Dermis blood vessel endothelial cell (primary cell): ENCODE results near the gene PTPN1. TPM values are rescaled to one million over a fixed set of nuclear protein-coding genes. Genes with fewer than 3 reads are reported as not detected.

ENCODE experiments used
- DNase-seq: peaks from one replicate; pipeline ENCODE4 v3.0.0; 2010
- total RNA-seq: library from RNA; depleted of rRNA; stranded (reverse); fragments of >200 nt; gene quantifications from 2 replicates; pipeline ENCODE4 v1.2.3, GENCODE V29; 2014

The PTPN1 gene
- total RNA-seq, 1 donor from 2014 or later = 28.8 TPM

DNA sequence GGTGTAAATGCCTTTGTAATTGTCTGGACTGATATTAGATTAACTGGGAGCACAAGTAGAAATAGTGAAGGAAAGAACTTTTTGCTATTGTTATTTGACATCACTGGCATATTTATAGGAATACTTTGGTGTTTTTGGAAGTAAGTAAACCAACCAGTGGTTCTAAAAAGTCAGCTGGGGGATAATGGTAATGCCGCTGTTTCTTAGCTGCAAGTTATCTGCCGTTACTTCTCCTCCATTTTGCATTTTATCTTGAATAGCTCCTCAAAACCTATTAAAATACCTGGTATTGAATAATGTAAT lies 3.8 kb downstream of the PTPN1 start:
- DNase-seq = no peak

DNA sequence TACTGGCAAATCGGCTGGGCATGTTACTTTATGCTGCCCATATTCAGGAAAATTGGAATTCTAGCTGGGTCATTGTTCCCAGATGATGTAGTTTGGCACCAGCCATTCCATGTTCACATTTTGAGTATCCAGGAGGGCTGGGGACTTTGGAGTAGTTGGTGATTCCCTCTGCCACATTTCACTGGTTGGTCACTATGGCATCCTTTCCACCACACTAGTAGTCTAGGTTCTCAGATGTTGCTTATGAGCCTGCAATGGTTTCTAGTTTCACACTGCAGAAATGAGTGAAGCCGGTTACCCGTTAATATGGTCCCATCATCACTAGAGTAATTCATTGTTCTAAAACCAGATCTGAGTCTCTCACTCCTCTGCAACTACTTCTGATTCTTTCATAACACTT lies 4.6 kb downstream of the PTPN1 start:
- no peak for DNase-seq

DNA sequence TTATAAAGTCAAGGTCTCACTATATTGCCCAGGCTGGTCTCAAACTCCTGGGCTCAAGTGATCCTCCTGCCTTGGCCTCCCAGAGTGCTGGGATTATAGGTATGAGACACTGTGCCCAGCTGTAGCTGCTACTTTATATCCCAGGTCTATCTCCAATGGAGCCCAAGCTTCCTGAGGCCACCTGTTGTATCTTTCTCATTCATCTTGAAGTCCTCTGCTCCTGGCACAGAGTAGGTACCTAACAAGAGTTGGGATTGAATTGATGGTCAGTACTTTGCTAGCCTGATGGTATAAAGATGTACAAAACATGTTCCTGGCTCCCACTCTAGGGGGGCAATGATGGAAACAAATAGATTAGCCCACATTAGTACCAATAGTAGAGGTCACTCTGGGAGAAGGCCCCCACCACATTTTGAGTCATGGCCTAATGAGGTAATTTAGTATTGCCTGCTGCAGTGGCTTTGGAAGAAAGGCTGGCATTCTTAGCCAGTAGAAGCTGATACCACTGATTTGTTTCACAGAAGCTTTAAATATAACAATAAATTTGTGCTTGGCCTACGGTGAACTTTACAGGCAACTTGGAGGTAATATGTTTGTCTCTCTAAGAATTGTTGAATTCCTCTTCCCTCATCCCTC lies 5.4 kb downstream of the PTPN1 start:
- no peak for DNase-seq

DNA sequence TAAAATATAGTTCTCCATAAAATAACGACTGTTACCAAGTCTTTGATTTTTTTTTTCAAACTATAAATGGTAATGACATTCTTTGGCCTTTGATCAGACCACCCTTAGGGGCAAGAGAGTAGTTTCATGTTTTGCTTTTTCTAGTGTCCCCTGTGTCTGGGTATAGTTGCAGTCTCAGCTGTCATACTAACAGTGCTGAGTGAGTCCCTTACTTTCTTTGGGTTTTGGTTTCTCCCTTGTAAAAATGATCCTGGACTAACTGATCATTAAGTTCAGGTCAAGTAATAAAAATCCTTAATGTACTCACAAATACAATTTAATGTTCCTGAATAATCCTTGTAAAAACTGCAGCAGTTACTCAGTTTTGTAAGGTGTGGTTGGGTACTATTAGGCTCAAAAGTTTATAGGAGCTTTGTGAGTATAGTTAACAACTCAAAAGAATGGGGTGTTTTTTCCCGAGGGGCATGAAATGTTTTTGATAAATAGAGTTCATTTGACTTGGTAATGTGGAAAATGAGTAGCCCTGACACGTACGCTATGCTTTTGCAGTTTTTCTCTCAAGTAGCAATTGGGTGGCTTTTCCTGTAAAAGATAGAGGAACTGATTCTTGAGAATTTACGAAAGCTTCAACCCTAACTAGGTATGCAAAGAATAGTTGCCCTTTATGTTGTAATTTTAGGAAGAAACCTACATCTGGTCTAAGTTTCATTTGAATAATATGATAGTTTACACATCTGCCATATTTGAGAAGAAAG lies 6.2 kb downstream of the PTPN1 start:
- DNase-seq = no peak

DNA sequence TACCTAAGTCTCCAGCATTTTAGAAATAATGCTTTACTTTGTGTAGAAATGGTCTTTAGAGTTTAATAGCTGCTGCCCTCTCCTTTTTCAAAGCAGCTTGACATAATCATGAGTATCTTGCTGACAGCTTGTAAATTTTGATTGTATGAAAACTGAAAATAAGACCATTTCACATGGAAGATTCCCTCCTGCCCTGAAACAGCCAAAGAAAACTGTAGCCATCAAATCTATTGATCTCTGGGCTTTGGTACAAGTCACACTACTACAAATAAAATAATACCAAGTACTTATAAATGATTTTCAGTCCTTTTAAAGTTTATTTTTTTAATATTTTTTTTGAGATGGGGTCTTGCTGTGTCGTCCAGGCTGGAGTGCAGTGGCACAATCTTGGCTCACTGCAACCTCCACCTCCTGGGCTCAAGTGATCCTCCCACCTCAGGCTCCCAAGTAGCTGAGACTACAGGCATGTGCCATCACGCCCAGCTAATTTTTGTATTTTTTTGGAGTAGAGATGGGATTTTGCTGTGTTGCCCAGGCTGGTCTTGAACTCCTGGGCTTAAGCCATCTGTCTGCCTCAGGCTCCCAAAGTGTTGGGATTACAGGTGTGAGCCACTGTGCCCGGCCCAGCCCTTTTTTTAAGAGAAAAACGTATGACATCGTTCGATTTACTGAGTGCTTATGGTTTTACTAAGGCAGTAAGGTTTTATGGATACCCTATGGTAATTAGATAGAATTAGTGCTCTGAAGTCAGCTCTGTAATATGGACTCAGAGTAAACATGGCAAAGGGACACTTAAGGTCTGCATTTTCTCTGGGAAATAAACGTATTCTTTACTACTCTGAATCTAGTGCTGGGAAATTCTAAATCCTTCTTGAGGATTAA lies 7.0 kb downstream of the PTPN1 start:
- DNase-seq = no peak

DNA sequence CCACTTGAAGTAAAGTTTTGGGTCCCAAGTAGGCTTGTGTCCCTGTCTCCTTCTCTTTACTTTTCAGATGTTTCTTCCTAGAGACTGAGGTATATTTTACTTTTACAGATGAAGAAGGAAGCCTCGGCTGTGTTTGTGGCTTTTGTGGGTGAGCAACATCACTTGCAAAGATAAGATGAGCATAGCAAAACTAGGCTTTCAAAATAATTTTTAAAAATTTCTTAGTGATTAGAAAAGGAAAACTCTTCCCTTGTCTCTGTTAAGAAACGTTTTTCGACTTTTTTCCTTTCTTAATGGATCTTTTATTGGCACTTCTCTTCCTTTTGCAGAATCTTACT lies 7.6 kb downstream of the PTPN1 start:
- no peak for DNase-seq

DNA sequence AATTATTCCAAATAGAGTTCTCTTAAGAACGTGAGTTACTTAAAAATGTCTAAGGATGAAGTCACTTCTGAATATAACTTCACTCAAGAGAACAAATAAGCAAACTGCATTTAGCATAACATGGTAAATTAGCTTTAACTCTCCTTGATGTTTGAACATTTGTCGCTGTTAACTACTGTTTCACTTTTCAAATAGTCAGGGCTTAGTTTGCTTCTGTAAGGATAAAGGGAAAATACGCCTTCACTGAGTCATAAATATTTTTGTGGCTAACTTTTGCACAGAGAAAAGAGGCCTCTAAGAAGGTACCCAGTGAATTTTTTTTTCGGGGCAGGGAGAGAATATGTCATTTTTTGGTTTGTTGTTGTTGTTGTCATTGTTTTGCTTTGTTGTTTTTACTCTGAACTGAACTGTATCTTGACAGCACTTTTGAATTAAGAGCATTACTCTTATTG lies 8.1 kb downstream of the PTPN1 start:
- no peak for DNase-seq

DNA sequence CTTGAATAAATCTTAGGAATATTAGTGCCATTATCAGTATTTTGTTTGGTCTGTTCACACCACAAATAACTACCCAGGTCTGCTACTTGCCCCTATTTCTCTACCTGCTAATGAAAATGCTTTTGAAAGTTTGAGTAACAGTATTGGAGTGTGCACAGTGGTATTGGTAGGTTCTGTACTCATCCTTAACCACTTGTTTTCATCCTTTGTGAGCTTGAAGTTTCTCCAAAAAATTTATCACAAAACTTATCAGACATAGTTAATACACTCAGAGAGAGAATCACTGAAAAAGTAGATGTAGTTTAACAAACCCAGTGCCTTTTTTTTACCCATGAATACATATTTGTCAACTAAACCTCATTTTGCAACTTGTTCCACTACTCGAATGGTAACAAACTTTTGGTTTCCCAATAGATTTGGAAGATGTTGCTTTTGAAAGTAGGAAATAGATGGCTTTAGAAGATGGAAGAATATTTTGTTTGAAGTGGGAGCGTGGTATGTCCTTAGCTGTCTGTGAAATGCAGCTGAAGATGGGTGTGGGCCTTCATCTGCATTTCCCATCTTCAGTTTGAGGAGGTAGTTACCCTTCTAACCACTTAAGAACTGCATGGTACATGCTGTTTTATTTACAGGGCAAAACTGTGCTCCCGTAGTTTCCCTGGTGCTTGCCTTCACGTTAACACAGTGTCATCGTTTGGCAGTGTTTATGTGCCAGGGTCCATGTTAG lies 9.0 kb downstream of the PTPN1 start:
- no peak for DNase-seq

DNA sequence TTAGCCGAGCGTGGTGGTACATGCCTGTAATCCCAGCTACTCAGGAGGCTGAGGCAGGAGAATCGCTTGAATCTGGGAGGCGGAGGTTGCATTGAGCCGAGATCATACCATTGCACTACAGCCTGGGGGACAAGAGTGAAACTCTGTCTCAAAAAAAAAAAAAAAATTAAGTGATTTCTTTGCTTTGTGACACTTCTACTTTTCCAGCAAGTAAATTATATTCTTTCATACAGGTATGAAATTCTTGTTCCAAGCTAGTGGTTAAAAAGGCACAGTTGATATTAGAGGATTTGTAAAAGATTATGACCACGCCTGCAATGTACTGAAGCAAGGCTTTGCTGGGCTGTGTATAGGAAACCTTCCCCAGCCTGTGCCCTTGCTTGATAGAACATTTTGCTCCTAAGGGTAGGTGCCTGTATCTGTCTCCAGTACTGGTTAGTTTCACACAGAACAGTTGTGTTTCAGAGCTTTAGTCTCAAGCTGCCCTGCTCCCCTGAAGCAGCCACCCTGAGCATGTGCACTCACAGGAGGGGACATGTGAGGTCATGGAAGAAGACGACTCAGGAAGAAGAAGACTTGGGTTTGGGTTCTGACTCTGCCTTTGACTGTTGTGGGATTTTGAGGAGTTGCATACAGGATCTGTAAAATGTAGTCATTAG lies 10.2 kb downstream of the PTPN1 start:
- no peak for DNase-seq

DNA sequence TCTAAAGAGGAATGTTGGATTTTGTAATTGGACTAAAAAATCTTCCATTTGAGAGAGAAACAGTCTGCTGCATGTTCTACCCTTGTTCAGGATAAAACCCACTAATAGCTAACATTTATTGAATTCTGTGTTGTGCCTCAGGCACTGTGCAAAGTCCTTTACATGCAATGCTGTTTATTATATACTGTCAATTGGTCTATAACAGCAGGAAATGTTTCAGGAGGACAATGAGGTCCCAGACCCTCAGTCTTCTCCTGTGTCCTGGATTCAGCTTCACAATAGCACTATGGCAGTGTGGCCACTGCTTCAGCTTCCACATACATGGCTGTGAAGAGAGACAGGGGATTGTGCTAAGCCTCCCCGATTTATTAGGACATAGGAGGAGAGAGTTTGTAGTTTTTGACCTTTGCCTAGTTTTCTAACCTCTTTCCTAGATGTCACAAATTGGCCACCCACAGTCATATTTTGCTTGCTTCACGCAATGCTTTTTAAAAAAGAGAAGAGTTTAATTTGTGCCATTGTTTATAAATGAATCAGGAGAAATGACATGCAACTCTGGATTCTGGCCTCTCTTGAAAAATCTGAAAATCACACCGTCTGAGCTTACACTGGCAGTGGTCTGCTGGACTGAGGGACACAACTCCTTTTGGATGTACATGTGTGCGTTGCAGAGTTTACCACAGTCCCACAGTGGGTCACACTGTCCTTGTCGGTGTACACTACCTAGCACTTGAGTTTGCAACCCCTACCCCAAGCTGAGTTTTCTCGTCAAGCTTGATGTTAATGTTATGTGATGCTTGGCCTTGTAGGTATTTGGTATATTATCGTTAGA lies 11.3 kb downstream of the PTPN1 start:
- no peak for DNase-seq

DNA sequence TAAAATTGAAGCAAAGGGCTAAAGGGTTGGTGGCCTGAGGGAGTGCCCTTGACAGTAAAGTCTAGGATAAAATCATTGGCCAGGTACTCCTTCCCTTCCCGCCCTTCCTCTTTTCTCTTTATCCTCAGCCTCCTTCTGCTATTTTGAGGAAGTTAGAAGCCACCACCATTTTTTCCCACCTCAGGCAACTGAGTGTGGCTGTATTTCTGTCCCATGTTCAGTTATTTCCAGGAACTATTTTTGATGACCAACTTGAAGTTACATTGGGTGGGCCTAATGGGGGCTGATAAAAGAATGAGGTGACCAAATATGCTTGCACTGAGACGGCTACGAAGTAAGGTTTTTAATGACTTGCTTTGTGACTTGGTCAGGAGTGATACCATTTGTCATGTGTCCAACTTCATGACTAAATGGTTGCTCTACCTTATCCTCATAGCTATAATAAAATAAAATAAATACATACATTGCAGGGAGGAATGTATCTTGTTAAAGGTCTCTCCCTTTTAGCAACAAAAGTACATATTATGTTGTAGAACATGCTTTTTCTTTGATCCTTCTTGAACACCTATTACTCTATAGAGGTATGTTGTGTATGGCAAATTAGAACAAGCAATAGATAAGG lies 12.0 kb downstream of the PTPN1 start:
- no peak for DNase-seq

DNA sequence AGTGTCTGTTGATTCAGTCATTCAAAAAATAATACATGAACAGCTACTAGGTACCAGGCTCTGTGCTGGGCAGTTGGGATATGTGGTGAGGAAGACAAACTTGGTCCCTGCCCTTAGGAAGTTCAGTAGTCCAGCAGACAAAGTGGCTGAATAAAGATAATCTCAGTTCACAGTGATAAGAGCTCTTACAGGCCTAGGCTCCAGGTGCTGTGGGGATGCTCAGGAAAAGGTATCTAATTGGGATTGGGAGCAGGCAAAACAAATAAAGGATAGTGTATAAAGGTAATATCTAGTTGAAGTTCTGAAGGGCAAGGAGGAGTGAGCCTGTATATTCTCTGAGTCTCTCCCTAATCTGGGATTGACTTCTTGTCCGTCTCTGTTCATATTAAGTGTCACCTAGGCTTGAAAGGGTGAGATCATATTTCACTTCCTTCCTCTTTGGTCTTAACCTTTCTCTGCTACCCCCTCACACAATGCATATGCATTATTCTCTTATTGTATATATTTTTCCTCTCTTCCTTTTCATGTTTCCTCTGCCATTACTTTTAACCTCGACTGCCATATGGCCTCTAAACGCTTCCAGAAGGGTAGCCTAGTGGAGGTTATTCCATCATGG lies 13.5 kb downstream of the PTPN1 start:
- DNase-seq = peak; percentile 34

DNA sequence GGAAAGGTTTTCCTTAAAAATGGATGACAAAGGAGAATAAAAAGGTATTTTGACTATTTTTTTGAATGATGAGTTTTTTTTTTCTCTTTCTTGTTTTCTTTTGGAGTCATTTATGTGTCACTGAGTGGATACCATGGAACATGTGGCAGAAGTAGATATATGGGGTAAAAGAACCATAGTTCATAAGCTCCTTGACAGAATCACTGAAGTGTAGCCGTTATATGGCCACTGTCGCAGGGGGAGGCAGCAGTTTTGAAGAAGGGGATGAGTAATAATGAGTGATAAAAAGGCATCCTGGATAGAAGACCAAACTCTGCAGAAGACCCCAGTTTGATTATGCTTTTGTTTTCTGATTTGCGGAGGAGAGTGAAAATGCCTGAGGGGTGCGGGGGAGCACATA lies 15.5 kb downstream of the PTPN1 start:
- DNase-seq = no peak

DNA sequence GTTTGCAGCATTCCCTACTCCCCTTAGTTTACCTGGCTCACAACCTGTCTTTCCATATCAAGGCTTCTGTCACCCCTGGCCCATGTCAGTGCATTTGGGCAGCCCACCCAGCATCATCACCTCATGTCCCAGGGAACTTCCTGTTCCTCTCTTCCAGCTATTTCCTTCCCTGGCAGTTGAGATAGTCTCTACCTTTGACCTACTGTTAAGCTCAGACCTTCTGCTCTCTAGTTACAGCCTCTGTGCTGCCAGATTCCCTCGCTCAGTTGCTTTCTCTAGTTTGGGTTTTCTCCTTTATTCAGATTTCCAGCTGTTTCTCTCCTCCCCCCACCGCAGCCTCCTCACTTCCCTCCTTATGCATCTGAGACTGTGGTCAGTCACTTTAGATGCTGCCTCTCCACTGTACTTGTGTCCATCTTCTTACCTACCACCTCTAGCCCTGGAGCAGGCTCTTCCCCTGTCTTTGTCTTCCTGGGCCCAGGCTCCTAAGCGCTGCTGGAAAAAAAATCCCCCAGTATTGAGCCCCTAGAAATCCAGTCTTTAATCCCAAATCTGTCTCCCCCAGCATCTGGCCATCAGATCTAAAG lies 16.3 kb downstream of the PTPN1 start:
- DNase-seq = peak; percentile 25

DNA sequence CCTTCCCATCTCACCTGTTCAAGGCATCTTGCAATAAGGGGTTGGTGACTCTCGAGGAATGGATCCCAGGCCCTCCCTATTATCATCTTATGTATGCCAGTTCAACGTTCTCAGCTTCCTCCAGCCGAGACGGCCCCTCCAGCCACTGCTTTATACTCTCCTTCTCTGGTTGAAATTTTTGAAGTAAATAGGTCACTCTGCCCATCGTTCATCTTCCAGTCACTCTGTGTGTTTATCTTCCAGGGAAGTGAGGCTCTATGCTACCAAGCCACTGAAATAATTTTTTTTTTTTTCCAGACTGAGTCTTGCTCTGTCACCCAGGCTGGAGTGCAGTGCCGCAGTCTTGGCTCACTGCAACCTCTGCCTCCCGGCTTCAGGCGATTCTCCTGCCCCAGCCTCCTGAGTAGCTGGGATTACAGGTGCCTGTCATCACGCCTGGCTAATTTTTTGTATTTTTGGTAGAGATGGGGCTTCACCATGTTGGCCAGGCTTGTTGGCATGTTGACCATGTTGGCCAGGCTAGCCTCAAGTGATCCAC lies 17.0 kb downstream of the PTPN1 start:
- DNase-seq = no peak

DNA sequence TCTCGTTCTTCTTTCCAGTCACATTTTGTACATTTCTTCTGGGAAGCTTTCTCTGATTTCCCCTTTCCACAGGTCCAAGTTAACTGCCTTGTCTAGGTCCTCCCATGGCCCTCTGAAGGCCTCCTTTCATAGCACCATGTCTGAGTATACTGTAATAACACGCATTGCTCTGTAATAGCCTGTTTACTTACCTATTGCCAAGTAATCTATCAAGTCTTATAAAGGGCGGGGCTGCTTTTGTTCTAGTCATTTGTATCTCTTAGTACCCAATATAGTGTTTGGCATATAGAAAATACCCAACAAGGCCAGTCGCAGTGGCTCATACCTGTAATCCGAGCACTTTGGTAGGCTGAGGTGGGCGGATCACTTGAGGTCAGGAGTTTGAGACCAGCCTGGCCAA lies 17.9 kb downstream of the PTPN1 start:
- no peak for DNase-seq

DNA sequence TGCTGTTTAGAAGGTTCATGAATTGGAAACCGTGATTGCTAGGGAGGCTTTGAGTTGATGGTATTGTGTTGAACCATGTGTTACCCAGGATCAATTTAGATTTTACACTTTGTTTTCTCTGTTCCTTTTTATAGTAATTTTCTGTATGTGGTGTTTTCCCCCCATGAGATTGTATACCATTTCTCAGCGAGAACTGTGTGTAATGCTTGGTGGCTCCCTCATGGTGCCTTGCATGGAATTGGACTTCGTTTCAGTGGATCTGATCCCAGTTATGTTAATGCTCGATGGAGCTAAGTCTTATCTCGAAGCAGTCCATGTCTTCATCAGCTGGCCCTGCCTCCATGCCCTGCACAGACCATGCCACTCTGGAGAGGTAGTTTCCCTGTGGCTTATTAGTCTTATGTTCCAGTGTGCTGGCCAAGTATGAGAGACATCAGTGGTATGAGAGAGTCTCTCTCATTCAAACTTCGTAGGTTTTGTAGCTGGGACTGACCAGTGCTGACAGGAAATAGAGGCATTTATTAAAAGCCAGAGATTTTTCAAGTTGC lies 18.7 kb downstream of the PTPN1 start:
- DNase-seq = peak; percentile 42

DNA sequence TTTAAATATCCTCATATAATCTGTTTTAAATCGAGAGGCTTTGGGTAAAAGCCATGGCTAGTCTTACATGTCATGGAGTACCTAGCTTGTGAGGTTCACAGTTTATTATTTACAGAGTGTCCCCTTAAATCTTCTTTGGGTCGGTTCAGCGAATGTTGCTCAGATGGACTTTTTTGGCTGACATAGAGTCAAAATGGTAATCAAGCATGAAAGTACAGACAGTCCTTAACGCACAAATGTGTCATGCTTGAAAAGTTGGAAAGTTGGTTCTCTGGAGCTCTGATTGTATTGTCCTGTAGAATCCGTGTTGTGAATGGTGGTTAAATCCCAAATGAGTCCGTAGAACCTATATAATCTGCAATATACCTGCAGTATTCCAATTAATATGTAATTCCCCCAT lies 22.0 kb downstream of the PTPN1 start:
- DNase-seq = no peak

DNA sequence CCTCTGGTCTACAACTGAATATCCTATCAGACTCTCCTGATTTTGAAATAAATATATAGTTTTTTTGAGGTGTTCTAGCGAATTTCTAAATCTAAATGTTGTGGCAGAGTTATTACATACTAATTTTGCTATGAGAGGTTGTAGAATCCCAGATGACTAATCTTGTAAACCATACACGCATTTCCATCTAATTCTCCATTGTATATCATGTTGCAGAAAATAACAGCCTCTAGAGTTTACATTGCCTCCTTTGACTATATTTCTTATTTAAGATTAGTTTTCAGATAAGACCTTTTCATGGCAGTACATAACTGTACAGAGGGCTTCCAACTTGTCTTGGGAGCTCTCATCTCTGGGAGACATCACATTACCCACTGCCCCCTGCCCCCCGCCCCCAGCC lies 22.9 kb downstream of the PTPN1 start:
- DNase-seq = no peak

DNA sequence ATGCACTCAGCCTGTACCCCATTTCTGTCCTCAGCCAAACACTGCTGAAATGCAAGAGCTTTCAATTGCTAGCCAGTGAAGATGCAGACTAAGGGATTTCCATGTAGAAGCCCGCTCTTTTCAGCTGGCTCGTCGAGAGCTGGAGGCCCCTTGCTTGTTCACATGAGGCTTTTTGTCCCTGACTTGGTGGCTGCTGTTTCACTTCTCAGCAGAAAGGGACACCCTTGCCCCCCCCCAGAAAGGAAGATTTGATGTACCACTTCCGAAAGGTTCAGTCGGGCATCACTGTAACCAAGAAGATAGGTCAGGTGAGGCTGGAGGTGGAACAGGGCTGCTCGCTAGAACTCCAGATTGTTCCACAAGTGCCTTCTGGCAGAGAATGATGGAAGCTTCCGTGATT lies 23.3 kb downstream of the PTPN1 start:
- DNase-seq = no peak
